A549 (cell line): ENCODE measurements around the gene GZMM. TPM values are rescaled to one million over a fixed set of nuclear protein-coding genes. Genes with fewer than 3 reads are reported as not detected.

Experiments
- ATAC-seq, 2 experiments: fragments of 200-7000 bp in 1 of 2; fragments of >200 bp in 1 of 2; cut with Nextera tagmentation in 1 of 2; cut with Tn5 transposase in 1 of 2; 3 replicates each; pipeline versions ENCODE4 v1.8.0 to v1.9.1; 2018 to 2020; ENCODE audit warnings: mild to moderate bottlenecking in 1 of 2, moderate library complexity in 1 of 2
- CTCF ChIA-PET: fragments of 300-600 bp; sonication (Branson Sonifier 250); formaldehyde crosslinking; extraction: SDS; loops from one replicate; lab custom pipeline; 2021; ENCODE audit warnings: antibody characterized with exemption, inconsistent platforms; lab: Yijun Ruan, JAX
- POLR2A ChIA-PET: fragments of 350-600 bp; formaldehyde crosslinking; extraction: SDS; loops from one replicate; lab custom pipeline; 2021; ENCODE audit warnings: antibody characterized with exemption, inconsistent platforms; lab: Yijun Ruan, JAX
- DNase-seq, 2 experiments: peaks; one replicate each; pipeline versions ENCODE4 v3.0.0 to v3.0.0-alpha.2; 2011 to 2016; ENCODE audit warnings: low read depth in 1 of 2, low spot score in 1 of 2
- FAIRE-seq: peaks from 2 replicates; lab custom pipeline; 2011; peaks lifted over from hg19 to GRCh38; lab: Jason Lieb, UNC
- H3K27ac ChIP-seq, 2 experiments: fragments of >200 bp; sonication (Bioruptor Twin); formaldehyde crosslinking; 3 replicates each; pipeline ENCODE4 v1.5.1; 2016 to 2017
- H3K4me1 ChIP-seq: fragments of >200 bp; sonication (Bioruptor Twin); formaldehyde crosslinking; 3 replicates; pipeline ENCODE4 v1.6.1; 2016
- H3K4me2 ChIP-seq: fragments of >200 bp; sonication (Bioruptor Twin); formaldehyde crosslinking; 3 replicates; pipeline ENCODE4 v1.6.1; 2016
- H3K4me3 ChIP-seq: fragments of >200 bp; sonication (Bioruptor Twin); formaldehyde crosslinking; 3 replicates; pipeline ENCODE4 v1.5.1; 2016
- H3K9me3 ChIP-seq: fragments of >200 bp; sonication (Bioruptor Twin); formaldehyde crosslinking; 3 replicates; pipeline ENCODE4 v1.6.1; 2016
- ATOH8 ChIP-seq: fragments of 250-450 bp; sonication (Bioruptor Pico); IDR thresholded peaks from 2 replicates; pipeline ENCODE4 v1.5.0; 2020; ENCODE audit warnings: low read depth, mild to moderate bottlenecking, moderate library complexity
- BCL3 ChIP-seq: fragments of >200 bp; sonication (Bioruptor Twin); formaldehyde crosslinking; IDR thresholded peaks from 3 replicates; pipeline ENCODE4 v1.6.1; 2016
- CHD2 ChIP-seq: fragments of 150-350 bp; IDR thresholded peaks from 2 replicates; pipeline ENCODE4 v1.6.1; 2014; ENCODE audit warnings: low read length; ENCODE audit not compliant: partially characterized antibody
- E2F6 ChIP-seq: IDR thresholded peaks from 2 replicates; pipeline ENCODE4 v1.6.1; 2012; ENCODE audit warnings: low read depth, borderline replicate concordance
- ESRRA ChIP-seq: fragments of 150-350 bp; IDR thresholded peaks from 2 replicates; pipeline ENCODE4 v1.6.1; 2014; ENCODE audit warnings: mild to moderate bottlenecking, low read length, borderline replicate concordance
- HDAC2 ChIP-seq: fragments of 200-600 bp; sonication (generic); IDR thresholded peaks from 2 replicates; pipeline ENCODE4 v1.6.1; 2016
- HES2 ChIP-seq: fragments of >200 bp; sonication (Bioruptor Twin); formaldehyde crosslinking; IDR thresholded peaks from 2 replicates; pipeline ENCODE4 v1.6.1; 2016
- MAZ ChIP-seq: fragments of 150-350 bp; IDR thresholded peaks from 2 replicates; pipeline ENCODE4 v1.6.1; 2014; ENCODE audit warnings: antibody characterized with exemption, low read depth, low read length, borderline replicate concordance
- PHF8 ChIP-seq: fragments of 200-600 bp; sonication (generic); IDR thresholded peaks from 2 replicates; pipeline ENCODE4 v1.6.1; 2016; ENCODE audit warnings: low read depth, mild to moderate bottlenecking, antibody characterized with exemption, moderate library complexity, borderline replicate concordance
- RCOR1 ChIP-seq: fragments of 150-350 bp; IDR thresholded peaks from 2 replicates; pipeline ENCODE4 v1.6.1; 2014; ENCODE audit warnings: antibody characterized with exemption, low read length, low read depth
- RNF2 ChIP-seq: fragments of 200-600 bp; sonication (generic); IDR thresholded peaks from 2 replicates; pipeline ENCODE4 v1.6.1; 2016; ENCODE audit warnings: low read depth, mild to moderate bottlenecking, antibody characterized with exemption, moderate library complexity, borderline replicate concordance
- SMC3 ChIP-seq: fragments of >200 bp; sonication (Bioruptor Twin); formaldehyde crosslinking; IDR thresholded peaks from 3 replicates; pipeline ENCODE4 v1.6.1; 2018; ENCODE audit warnings: inconsistent platforms
- TFCP2L1 ChIP-seq: fragments of 250-450 bp; sonication (Bioruptor Pico); IDR thresholded peaks from 2 replicates; pipeline ENCODE4 v1.5.0; 2021; ENCODE audit warnings: mild to moderate bottlenecking
- ZC3H11A ChIP-seq: fragments of 450-650 bp; IDR thresholded peaks from 2 replicates; pipeline ENCODE4 v1.6.1; 2014; ENCODE audit warnings: antibody characterized with exemption, mild to moderate bottlenecking
- ZFP36 ChIP-seq: fragments of 450-650 bp; IDR thresholded peaks from 2 replicates; pipeline ENCODE4 v1.6.1; 2014; ENCODE audit warnings: borderline replicate concordance; ENCODE audit not compliant: partially characterized antibody
- WGBS: methylation state at CpG from one replicate; pipeline ENCODE4 v1.1.6; 2017; ENCODE audit errors: missing lambda C conversion rate; 5-methylcytosine and 5-hydroxymethylcytosine counted together
- polyA plus RNA-seq, 4 experiments: library from polyadenylated mRNA; depleted of rRNA in 3 of 4; stranded (reverse); fragments of >200 nt; fragmentation: RNase III in 1 of 4; extraction: RNeasy Plus Mini Kit Qiagen cat#74134 plus additional on column Dnase treatment in 1 of 4; gene quantifications; 2 replicates in 3 of 4; 3 replicates in 1 of 4; pipeline ENCODE4 v1.2.3, GENCODE V29; 2011 to 2017

GZMM gene
- polyA plus RNA-seq, 2 of the 4 experiments (the other 2 are of a cell fraction), result not detected

GRCh38 chr19:525029-525428 lies 18.8 kb upstream of the GZMM start:
- Histone ChIP-seq H3K9me3 (no peaks in the 10 kb centered on the region), H3K4me3 (no peak overlapping the region), H3K4me1 (peaks cover 11% of the 10 kb centered on the region; the same call in 1 of the 3 replicates), H3K27ac (no peak overlapping the region), H3K4me2 (no peak overlapping the region)
- 48% methylated on average over 4 of the region's 18 CpGs for WGBS
- DNase-seq, result no peak
- ChIA-PET CTCF (interaction anchor here (1.9 to 2.4 kb wide), 2 partner anchors 8 to 14 kb away, joined by 6 to 20 read pairs; no protein-coding TSS in a partner anchor), POLR2A (no interaction called here)
- FAIRE-seq, result no peak
- peak in 1 of 2 experiments; percentile 14; a peak in 3 of 6 replicates for ATAC-seq
- TF ChIP-seq E2F6 (no peak), RCOR1 (no peak), TFCP2L1 (CRISPR knock-in tag) (no peak)

- FAIRE-seq (no peak), DNase-seq (no peak), ATAC-seq (no peak)
- no peak overlapping the region for H3K4me2 ChIP-seq
- WGBS, result 65% methylated on average over 9 of the region's 13 CpGs
- H3K4me1 ChIP-seq, result peaks cover 15% of the 10 kb centered on the region; the same call in 2 of the 3 replicates
- H3K27ac ChIP-seq, result no peak overlapping the region
- TF ChIP-seq ZC3H11A (no peak), PHF8 (no peak), TFCP2L1 (CRISPR knock-in tag) (no peak), CHD2 (no peak), ESRRA (no peak), HDAC2 (no peak), RNF2 (no peak), ZFP36 (no peak), HES2 (no peak), ATOH8 (CRISPR knock-in tag) (no peak), MAZ (no peak), RCOR1 (no peak), BCL3 (no peak)
- ChIA-PET POLR2A (no interaction called here), CTCF (interaction anchor here (2.4 kb wide), 1 partner anchor 15 kb away, joined by 20 read pairs; no protein-coding TSS in a partner anchor)
- H3K4me3 ChIP-seq, result no peak overlapping the region
- H3K9me3 ChIP-seq, result no peaks in the 10 kb centered on the region
Observed at GRCh38 chr19:525857-526419, 17.9 kb upstream of the GZMM start.

GRCh38 chr19:530134-531008 lies 13.5 kb upstream of the GZMM start:
- no peak for FAIRE-seq
- POLR2A ChIA-PET, result interaction anchor here (0.6 to 2.0 kb wide), 5 partner anchors 24 to 878 kb away, joined by 3 to 7 read pairs (median 5); partner anchors contain the start of gene BSG

More at GRCh38 chr19:530134-531008, 13.5 kb upstream of the GZMM start:
- no peak for DNase-seq
- TF ChIP-seq E2F6, result peak; percentile 10; the same call in 1 of the 2 replicates
- TF ChIP-seq SMC3, result no peak
- WGBS, result 67% methylated on average over 29 of the region's 38 CpGs
- H3K4me1 ChIP-seq, result peaks cover 32% of the 10 kb centered on the region
- H3K4me3 ChIP-seq, result peak overlapping the region; percentile 87
- peak overlapping the region; percentile 98 to 100 for H3K27ac ChIP-seq
- CTCF ChIA-PET, result interaction anchor here (0.8 to 2.8 kb wide), 5 partner anchors 12 to 46 kb away, joined by 3 to 9 read pairs (median 5); no protein-coding TSS in a partner anchor
- no peak for ATAC-seq
- H3K4me2 ChIP-seq, result peak overlapping the region; percentile 69
- no peaks in the 10 kb centered on the region for H3K9me3 ChIP-seq
